EL (cell line): Measurements from ENCODE around the gene FAHD1.
"Not testable (repeated sequence)": the region's sequence is repeated elsewhere in the genome, so short reads cannot be mapped to it uniquely, and the experiment has no call there.

ENCODE experiments used
- DNase-seq: peaks from one replicate; pipeline ENCODE4 v3.0.0-alpha.2; 2016

Gene FAHD1

GRCh38 chr16:1857433-1858097 lies 30.6 kb downstream of the FAHD1 start:
- no peak for DNase-seq

- no peak for DNase-seq
Observed at GRCh38 chr16:1858189-1858865, 31.3 kb downstream of the FAHD1 start.

DNA sequence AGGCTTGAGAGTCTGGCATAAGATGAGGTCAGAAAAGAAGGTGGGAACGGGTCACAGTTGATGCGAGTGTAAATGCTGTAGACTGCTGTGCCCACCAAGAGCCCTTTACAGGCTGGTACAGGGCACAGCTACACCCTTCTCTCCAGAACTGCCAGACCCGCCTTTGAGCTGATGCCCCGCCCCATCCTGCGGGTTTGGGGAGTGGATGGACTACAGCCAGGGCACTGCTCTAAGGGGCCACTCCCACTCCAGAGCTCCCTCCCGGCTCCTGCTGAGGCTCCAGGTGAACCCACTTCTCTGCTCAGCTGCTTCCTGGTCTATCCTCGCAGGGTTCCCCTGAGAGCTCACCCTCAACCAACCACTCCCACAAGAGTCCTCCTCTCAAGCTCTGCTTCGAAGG lies 32.6 kb downstream of the FAHD1 start:
- no peak for DNase-seq

- DNase-seq = no peak
Observed at GRCh38 chr16:1861730-1862129, 34.7 kb downstream of the FAHD1 start.

GRCh38 chr16:1862394-1862793 lies 35.4 kb downstream of the FAHD1 start:
- no peak for DNase-seq

DNA sequence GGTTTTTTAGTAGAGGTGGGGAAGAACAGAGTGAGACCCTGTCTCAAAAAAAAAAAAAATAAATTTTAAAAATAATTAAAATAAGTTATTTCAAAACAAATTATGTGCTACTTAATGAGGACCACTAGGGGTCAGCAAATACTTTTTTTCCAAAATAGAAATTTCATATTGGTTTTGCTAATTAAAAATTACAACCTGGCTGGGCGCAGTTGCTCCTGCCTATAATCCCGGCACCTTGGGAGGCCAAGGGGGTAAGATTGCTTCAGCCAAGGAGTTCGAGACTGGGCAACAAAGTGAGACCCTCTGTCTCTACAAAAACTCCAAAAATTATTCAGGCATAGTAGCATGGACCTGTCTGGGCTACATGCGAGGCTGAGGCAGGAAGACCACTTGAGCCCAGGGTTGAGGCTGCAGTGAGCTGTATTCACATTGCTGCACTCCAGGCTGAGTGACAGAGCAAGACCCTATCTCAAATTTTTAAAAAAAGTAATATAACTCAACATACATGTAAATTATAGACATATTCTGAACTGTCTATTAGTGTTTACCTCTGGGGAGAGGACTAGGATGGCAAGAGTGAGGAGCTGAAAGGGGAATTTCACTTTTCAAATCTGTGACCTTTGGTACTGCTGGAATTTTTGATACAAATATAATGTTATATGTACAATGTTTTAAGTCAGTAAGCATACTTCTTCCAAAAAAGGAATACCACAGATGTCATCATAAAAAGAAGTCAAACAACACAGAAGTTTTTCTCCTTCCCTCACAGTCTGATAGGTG lies 36.9 kb downstream of the FAHD1 start:
- peak; percentile 29 for DNase-seq

DNA sequence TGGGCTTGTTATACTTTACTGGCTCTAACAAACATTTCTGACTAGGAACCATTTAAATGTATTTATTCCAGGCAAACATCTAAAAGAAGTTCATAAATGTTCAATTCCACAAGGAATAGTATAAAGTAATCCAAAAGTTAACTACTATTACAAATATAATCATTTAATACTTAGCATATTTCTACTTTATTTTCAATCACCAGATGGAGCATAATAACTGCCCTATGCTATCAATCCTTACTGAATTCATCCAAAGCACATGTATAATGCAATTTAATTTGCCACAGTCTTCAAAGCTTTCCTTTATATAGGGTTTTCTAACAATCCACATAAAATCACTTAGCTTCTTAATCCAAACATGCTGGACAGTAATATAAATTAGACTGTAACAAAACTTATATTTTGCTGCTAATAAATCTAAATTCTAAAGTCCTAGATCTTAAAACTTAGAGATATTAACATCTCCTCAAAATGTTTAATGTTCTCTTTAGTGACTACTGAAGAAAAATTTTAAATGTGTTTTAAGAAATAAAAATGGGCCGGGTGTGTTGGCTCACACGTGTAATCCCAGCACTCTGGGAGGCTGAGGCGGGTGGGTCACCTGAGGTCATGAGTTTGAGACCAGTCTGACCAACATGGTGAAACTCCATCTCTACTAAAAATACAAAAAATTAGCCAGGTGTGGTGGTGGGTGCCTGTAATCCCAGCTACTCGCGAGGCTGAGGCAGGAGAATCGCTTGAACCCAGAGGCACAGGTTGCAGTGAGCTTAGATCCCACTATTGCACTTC lies 39.1 kb downstream of the FAHD1 start:
- no peak for DNase-seq

GRCh38 chr16:1870365-1871082 lies 43.5 kb downstream of the FAHD1 start:
- DNase-seq = peak; percentile 77

DNA sequence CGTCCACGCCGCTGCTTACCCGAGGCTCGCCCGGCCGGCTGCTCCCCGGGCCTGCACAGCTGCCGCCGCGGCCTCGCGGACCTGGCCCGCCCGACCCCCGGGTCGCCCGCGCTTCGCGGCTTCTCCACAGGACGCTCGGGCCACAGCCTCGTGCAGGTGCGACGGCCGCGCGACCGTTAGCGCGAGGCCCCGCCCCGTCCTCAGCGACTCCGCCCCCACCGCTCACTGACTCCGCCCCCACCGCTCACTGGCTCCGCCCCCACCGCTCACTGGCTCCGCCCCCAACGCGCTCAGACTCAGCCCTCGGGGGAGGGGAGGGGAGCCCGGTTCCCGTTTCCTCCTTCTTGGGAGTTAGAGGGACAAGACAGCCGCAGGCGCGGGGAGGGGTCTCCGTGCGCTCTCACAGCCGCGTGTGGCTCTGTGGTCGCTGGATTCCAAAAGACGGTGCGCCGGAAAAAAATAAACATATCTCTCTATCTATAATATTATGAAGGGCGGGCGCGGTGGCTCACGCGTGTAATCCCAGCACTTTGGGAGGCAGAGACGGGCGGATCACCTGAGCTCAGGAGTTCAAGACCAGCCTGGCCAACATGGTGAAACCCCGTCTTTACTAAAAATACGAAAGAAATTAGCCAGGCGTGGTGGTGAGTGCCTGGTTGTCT lies 45.1 kb downstream of the FAHD1 start, which contains the start of gene MEIOB:
TSS of gene MEIOB (minus strand) at position 191 of the 662 bp plus-strand sequence. CDS start 3,989 bp downstream, outside the sequence.
- peak; percentile 10 for DNase-seq

- DNase-seq = no peak
Observed at GRCh38 chr16:1874854-1875253, 47.8 kb downstream of the FAHD1 start.

DNA sequence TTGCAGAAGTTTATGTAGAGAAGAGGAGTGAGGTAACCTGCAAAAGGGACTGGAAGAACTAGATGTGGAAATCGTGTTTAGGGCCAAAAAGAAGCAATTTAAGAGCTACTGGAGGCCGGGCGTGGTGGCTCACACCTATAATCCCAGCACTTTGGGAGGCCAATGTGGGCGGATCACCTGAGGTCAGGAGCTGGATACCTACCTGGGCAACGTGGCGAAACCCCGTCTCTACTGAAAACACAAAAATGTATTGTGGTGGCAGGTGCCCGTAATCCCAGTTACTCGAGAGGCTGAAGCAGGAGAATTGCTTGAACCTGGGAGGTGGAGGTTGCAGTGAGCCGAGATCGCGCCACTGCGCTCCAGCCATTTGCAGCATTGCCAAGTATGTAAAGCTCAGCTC lies 49.1 kb downstream of the FAHD1 start:
- not testable (repeated sequence) for DNase-seq

DNA sequence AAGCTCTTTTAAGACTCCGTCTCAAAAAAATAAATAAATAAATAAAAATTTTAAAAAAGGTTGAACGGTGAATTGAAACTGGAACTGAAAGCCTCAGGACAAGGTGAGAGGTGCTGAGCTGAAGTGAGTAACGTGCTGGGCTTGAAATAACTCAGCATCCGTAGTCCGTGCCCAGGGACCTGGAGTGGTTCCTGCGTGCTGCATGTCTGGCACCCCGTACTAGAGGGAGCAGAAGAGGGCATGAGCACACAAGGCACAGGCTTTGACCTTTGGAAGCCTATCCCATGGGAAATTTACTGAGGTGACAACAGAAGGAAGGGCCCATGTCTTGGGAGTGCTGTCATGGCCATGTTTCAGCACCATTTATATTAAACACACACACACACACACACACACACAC lies 49.5 kb downstream of the FAHD1 start:
- DNase-seq = no peak

DNA sequence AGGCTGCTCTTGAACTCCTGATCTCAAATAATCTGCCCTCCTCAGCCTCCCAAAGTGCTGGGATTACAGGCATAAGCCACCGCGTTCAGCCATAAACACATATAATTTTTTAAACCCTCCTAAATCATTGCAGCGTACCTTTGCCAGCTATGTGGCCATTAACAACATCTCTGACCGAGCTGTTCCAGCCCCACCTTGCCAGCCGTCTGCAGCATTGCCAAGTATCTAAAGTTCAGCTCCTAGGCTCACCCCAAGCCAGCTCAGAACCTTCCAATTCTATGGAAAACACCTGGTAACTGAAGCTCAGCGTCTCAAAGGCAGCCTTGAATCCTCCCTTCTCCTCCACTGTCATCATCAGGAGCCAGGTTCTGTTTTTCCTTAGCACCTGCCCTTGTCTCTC lies 50.1 kb downstream of the FAHD1 start:
- DNase-seq = no peak

- no peak for DNase-seq
Observed at GRCh38 chr16:1877804-1878203, 50.8 kb downstream of the FAHD1 start.

DNA sequence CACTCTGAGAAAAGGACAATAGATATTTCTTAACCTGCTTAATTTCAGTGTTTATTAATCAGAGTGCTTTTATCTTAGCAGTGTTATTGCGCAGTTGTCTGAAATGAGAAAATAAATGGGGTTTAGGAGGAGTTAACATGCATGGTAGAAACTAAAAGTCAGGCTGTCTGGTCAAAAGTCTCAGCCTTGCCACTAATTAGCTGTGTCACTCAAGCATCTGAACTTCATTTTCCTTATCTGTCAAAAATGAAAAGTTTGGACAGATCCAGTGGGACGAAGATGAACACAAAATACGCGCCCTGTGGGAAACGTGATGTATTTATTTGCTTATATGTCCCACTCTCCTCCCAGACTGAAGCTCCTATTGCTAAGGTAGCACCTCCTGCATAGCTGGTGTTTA lies 51.2 kb downstream of the FAHD1 start:
- DNase-seq = no peak
